ENCODE data around the gene LMTK3.

Gene LMTK3

DNA sequence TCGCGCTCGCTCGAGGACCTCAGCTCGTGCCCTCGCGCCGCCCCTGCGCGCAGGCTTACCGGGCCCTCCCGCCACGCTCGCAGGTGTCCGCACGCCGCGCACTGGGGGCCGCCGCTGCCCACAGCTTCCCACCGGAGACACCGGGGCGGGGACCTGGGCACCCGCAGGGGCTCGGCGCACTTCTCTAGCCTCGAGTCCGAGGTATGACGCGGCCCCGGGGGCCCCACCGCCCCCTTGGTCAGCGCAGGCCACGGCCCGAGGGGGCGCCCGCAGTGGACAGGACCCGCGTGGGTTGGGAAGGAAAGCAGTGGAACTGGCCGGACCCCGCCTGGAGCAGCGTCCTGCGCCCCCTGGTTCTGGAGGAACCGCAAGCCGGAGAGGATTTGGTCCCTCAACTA, 67.9 kb downstream of the LMTK3 start:
- DNase-seq: no peak

GRCh38 chr19:48443256-48443655, 68.4 kb downstream of the LMTK3 start:
- no peak for DNase-seq

- no peak for DNase-seq
Observed at GRCh38 chr19:48442116-48443035, 69.3 kb downstream of the LMTK3 start.

GRCh38 chr19:48441360-48442050, 70.1 kb downstream of the LMTK3 start:
- no peak for DNase-seq

DNA sequence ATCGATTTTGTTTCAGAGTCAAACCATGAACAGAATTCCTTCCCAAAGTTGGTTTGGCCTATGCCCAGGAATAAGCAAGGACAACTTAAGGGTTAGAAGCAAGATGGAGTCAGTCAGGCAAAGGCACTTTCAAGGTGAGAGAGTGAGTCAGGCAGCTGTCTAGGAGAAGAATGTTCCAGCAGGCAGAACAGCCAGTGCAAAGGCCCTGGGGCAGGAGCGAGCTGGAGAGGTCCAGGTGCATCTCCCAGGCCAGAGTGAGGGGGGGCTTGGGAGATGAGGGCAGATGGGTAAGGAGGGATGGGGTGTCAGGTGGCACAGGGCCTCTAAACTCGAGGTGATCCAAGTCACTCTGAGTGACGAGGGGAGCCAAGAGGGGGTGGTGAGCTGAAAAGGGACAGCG, 75.0 kb downstream of the LMTK3 start:
- no peak for DNase-seq

Measured in effector CD8-positive, alpha-beta T cell (primary cell).